HG03571 (cell line): ENCODE measurements around the gene ENPP7.

ENCODE experiments used
- ATAC-seq: cut with Tn5 transposase; IDR thresholded peaks from one replicate; pipeline ENCODE4 v1.9.1; 2021; ENCODE audit not compliant: unreplicated experiment

ENPP7 gene

GRCh38 chr17:79789943-79790804 lies 59.4 kb downstream of the ENPP7 start:
- ATAC-seq, result no peak

- no peak for ATAC-seq
Measured at GRCh38 chr17:79790805-79791734, 60.3 kb downstream of the ENPP7 start.

GRCh38 chr17:79791735-79792161 lies 61.0 kb downstream of the ENPP7 start:
- no peak for ATAC-seq
